HG03439 (cell line): ENCODE data around the gene RSPO4.
"Not testable (repeated sequence)": the region's sequence is repeated elsewhere in the genome, so short reads cannot be mapped to it uniquely, and the experiment has no call there.

Source experiments
- ATAC-seq: cut with Tn5 transposase; IDR thresholded peaks from one replicate; pipeline ENCODE4 v1.9.1; 2021; ENCODE audit warnings: mild to moderate bottlenecking, moderate library complexity; ENCODE audit not compliant: unreplicated experiment

RSPO4 gene

DNA sequence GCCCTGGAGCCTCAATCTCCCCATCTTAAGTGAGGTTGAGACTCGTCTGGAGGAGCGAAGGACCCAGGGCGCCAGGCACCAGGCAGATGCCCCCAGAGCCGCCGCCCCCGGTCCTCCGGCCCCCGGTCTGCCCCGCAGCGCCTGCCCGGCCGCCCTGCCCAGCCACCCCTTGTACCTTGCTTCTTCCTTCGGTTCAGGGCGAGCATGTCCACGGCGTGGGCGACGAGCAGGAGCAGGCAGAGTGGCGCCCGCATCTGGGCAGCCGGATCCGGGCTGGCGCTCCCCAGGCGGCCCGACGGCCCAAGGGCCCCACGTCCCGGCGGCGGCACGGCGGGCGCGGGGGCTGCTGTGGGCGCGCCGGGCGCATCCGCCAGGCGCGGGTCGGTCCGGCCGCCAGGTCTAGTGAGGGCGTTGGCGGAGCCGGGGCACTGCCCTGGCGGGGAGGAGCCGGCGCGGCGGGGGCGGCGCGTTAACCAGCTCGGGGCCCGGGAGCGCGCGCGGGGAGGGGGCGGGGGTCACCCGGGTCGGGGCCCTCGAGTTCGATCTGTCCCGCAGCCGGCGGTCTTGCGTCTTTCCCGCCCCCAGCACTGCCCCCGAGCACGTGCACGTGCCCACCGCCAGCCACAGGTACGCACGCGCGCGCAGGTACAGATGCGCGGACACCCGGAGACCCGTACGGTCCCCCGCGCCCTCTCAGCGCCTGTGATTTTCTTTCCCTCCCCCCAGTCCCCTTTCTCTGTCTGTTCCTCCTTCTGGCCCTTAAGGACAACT, at the start of gene RSPO4:
RSPO4 (minus strand) TSS at position 401 of the 771 bp plus-strand sequence; CDS start at position 254, 147 bp downstream.
- no peak for ATAC-seq

- ATAC-seq: no peak
Measured at GRCh38 chr20:1050440-1050839, 48.3 kb upstream of the RSPO4 start.

GRCh38 chr20:1045860-1046418, 43.8 kb upstream of the RSPO4 start:
- no peak for ATAC-seq

- no peak for ATAC-seq
Measured at GRCh38 chr20:1041845-1042390, 39.8 kb upstream of the RSPO4 start.

- no peak for ATAC-seq
Measured at GRCh38 chr20:1038205-1038604, 36.1 kb upstream of the RSPO4 start.

DNA sequence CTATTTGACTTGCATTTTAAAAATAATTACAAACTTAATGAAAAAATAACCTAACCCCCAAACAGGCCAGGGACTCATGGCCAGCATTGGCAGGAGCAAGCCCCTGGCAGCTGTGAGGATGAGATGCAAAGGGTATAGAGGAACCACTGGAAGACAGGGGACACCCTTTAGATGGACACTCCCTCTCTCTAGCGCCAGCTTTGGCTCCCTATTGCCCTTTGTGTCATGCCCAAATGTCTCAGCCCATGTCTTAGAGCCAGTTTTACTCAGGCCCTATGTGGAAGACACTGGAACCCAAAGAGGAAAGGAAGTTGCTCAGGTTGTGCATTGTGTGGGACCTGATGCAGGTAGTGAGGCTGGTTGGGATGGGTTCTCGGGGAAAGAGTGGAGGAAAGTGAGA, 34.9 kb upstream of the RSPO4 start:
- ATAC-seq: no peak

DNA sequence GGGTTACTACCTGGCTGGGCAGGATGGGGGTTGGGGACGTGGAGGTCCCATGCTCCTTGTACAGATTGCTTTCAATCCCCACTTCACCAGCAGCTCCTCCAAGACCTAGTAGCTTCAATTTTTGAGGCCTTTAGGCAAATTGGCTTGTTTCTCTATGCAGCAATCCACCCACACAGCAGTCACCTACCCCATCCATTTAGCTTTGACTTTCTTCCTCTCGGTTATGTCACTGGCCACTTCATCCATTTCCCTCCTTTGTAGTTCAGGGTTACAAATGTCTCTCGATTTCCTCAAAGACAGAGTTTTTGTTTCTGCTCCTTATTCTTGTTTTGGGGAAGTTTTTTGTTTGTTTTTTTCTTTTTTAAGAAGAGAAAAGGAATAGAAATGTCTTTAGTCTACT, 33.4 kb upstream of the RSPO4 start:
- no peak for ATAC-seq

GRCh38 chr20:1034415-1034789, 32.3 kb upstream of the RSPO4 start:
- no peak for ATAC-seq

DNA sequence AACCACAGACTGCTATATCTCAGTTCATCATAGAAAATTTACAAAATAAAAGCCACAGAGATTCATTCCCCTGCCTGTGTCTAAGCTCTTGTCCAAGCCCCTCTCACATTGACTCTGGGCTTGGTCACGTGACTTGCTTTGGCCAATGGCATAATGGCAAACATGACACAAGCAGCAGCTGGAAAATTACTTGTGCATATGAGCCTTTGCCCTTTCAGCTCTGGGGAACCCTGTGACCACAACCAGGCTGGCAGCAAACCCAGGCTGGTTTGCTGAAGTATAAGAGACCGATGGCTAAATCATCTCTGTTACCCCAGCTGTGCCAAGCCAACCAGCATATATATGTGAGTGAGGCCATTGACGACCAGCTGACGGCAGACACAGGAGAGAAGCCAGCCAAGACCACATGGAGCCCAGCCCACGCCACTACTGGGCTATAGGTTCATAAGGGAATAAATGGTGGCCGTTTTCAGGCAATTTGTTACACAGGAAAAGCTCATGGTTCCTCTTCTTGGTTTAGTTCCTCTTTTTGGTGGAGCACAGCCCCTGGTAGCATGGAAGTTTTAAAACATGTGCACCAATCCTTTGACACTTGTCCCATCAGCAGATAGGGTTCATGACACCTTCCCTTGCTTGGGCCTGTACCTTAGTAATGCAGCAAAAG, 31.8 kb upstream of the RSPO4 start:
- ATAC-seq: no peak

- no peak for ATAC-seq
Measured at GRCh38 chr20:1029980-1030379, 27.9 kb upstream of the RSPO4 start.

DNA sequence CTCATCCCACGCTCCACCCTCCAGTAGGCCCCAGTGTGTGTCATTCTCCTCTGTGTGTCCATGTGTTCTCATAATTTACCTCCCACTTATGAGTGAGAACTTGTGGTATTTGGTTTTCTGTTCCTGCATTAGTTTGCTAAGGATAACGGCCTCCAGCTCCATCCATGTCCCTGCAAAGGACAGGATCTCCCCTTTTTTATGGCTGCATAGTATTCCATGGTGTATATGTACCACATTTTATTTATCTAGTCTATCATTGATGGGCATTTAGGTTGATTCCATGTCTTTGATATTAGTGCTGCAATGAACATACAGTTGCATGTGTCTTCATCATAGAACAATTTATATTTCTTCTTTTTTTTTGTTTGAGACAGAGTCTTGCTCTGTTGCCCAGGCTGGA, 24.1 kb upstream of the RSPO4 start:
- ATAC-seq: not testable (repeated sequence)

- ATAC-seq: no peak
Measured at GRCh38 chr20:1022871-1023270, 20.8 kb upstream of the RSPO4 start.

DNA sequence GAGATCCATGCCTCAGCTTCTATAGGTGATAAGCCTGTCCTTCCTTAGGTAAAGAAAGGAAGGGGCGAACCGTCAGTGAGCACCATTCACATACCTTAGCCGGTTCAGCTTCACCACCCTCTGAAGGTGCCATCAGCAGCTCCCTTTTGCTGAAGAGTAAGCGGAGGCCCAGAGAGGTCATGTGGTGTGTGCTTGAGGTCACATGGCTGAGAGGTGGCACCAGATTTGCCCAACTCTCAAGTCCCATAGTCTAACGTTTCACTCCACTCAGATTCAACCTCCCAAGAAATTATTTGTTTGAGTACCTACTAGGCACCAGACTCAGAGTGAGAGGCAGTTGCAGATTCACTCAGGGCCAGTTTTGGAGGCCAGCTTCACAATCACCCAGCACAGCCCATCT, 18.5 kb upstream of the RSPO4 start:
- no peak for ATAC-seq

GRCh38 chr20:1019344-1019743, 17.2 kb upstream of the RSPO4 start:
- no peak for ATAC-seq

DNA sequence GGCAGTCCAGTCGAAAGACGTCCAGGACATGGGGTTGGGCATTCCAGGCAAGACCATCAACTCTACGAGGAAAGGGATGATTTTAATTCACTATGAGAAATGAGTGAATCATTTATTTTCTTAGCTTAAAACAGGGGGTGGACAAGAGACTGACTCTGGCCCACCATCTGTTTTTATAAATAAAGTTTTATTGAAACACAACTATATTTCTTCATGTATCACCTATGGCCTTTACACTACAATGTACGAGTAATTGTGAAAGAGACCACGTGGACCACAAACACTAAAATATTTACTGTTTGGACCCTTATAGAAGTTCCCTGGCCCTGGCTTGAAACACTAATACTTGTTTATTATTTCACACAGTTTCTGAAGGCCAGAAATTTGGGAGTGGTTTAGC, 15.6 kb upstream of the RSPO4 start:
- no peak for ATAC-seq

GRCh38 chr20:1015181-1015580, 13.1 kb upstream of the RSPO4 start:
- no peak for ATAC-seq

DNA sequence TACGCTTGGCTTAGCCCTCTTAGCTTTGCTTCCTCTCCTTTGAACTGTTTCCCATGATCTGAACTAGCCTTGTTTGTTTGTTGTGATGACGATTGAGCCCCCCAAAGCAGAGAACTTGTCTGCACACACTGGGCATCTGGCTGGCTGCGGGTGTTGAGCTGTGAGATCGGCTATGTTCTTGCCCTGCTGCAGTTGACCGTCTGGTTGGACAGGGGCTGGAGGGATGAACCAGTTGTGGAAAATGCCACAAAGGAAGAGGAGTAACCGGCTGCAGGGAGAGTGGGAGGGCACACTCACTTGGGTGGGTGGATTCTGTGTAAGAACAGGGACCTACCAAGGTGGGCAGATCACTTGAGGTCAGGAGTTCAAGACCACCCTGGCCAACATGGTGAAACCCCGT, 12.4 kb upstream of the RSPO4 start:
- no peak for ATAC-seq

DNA sequence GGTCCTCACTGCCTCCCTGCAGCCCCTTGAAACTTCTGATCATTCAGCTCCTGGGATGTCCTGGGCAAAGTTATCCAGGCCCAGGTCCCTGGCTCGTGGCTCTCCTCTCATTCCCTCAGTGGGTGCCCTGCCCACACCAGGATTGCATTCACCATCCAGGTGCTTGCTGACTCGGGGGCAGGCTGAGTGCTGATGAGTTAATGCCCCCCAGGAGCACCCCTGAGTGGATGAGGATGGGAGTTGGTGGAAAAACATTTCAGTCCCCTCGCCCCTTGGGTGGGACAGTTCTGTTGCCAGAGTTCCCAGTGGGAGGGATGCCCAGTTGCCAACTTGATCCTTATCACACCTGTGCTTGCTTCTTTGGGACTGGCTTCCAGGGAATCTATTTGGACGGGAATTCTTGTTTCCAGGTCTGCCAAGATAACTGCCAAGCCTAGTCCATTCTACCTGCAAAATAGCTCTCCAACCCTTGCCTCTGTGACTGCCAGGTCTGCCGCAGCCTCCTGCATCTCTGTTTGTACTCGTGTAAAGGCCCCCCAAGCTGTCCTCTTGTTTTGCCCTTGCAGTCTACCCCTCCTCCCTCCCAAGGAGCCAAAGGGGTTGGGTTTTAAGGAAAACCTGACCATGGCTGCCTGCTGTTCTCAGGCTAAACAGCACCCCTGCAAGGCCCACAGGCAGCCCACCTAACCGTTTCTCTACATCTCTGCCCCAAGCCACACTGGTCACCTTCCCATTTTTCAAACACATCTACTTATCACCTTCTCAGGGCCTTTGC, 11.6 kb upstream of the RSPO4 start:
- ATAC-seq: no peak

DNA sequence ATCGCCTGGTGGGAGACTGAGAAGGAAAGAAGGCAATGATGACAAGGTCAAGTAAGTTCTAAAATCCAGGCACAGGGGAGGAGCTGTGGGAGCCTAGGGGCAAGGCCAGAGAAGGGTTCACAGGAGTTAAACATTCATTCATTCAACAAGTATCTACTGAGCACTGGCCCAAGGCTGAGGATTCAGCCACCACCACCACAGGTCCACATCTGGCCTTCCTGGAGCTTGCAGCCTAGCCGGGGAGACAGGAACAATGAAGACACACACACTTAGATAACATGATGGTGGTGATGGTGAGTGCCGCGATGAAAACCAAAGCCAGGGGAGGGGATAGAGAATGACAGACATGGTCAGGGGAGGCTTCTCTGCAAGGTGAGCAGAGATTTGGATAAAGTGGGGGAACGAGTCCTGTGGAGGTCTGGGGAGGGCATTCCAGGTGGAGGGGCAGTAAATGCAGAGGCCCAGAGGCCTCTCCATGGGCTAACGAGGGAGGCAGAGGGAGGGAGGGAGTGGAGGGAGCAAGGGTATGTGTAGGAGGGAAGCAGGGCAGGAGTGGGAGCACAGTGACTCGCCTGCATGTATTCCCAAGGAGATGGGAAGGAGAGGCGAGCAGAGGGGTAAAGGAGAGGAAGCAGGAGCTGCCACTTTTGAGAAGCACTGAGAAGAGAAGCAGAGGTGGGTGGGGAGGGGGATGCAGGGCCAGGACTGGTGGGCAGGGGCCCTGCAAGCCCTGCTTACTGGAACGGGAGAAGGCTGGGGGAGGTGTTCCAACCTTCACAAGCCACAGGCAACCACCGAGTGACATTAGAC, 10.5 kb upstream of the RSPO4 start:
- ATAC-seq: no peak

DNA sequence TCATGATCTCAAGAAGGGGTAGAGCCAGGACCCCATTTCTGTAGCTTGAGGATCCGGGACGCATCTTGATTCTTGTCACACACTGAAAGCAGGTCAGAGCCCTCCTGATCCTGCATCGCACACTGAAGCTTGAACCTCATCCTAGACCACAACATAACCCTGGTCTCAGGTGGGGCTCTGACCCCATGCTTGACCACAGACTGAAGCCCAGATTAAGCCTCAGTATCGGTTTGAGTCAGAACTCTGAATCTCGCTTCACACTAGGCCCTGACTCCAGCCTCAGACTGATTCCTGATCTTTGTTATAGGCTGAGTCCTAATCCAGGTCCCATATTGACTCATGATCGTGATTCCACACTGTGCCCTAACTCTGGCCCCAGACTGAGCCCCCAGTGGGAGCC, 8.5 kb upstream of the RSPO4 start:
- ATAC-seq: peak; percentile 63
